Esophagus squamous epithelium (tissue), 5 donors: ENCODE data around the gene LGALS12. TPM values are rescaled to one million over a fixed set of nuclear protein-coding genes. Genes with fewer than 3 reads are reported as not detected.
"Not testable (repeated sequence)": the region's sequence is repeated elsewhere in the genome, so short reads cannot be mapped to it uniquely, and the experiment has no call there.

Experiments used
- DNase-seq: peaks from one replicate; lab custom pipeline; 2025; lab: John Stamatoyannopoulos, UW
- H3K27ac ChIP-seq, 4 donors: fragments of 200-600 bp; sonication (generic); one replicate each; pipeline ENCODE4 v1.5.1; 2016 to 2019; ENCODE audit warnings: mild to moderate bottlenecking in 1 of 4
- H3K27me3 ChIP-seq, 4 donors: fragments of 200-600 bp; sonication (generic); 1 replicate in 3 of 4; 2 replicates in 1 of 4; pipeline versions ENCODE4 v1.5.1 to v1.6.0; 2017 to 2021; ENCODE audit warnings: antibody characterized with exemption in 1 of 4
- H3K36me3 ChIP-seq, 3 donors: fragments of 200-600 bp; sonication (generic); one replicate each; pipeline ENCODE4 v1.5.1; 2016 to 2019
- H3K4me1 ChIP-seq, 3 donors: fragments of 200-600 bp; sonication (generic); one replicate each; pipeline ENCODE4 v1.5.1; 2017 to 2019
- H3K4me3 ChIP-seq, 4 donors: fragments of 200-600 bp; sonication (generic); 1 replicate in 3 of 4; 2 replicates in 1 of 4; pipeline ENCODE4 v1.5.1; 2016 to 2019; ENCODE audit warnings: mild to moderate bottlenecking in 2 of 4, moderate library complexity in 1 of 4
- H3K9me3 ChIP-seq, 3 donors: fragments of 200-600 bp; sonication (generic); one replicate each; pipeline ENCODE4 v1.5.1; 2016 to 2019
- POLR2A ChIP-seq, 4 donors: fragments of 450-650 bp; IDR thresholded peaks; one replicate each; pipeline ENCODE4 v1.6.1; 2017; ENCODE audit warnings: antibody characterized with exemption in 4 of 4, mild to moderate bottlenecking in 4 of 4, moderate library complexity in 3 of 4
- WGBS, 2 donors: methylation state at CpG; one replicate each; pipeline ENCODE4 v1.1.5; 2018; 5-methylcytosine and 5-hydroxymethylcytosine counted together
- intact Hi-C: fragments of 100-400 bp; cut with DNase I; formaldehyde crosslinking; loops from one replicate; pipeline ENCODE4 v1.15.0; 2022
- total RNA-seq, 4 donors: library from RNA; depleted of rRNA; stranded (reverse); fragments of >200 nt; gene quantifications; one replicate each; pipeline ENCODE4 v1.1.0, GENCODE V29; 2016
- TF ChIP-seq, protein P1 (sequence below), 6 experiments: fragments of 450-650 bp in 4 of 6; fragments of 200-600 bp in 2 of 6; sonication (generic) in 2 of 6; IDR thresholded peaks; one replicate each; pipeline ENCODE4 v1.5.1; 2016 to 2019; ENCODE audit warnings: antibody characterized with exemption in 6 of 6, mild to moderate bottlenecking in 4 of 6, moderate library complexity in 4 of 6
- donor health status: DM: yes; HTN: yes; CAD: no.

LGALS12 gene
- total RNA-seq, 4 donors from 2014 or later, result not detected

- peaks cover 0 to 37% (median 4%) of the 10 kb centered on the region in 3 donors for H3K36me3 ChIP-seq
- no peak overlapping the region for H3K4me3 ChIP-seq
- no peaks in the 10 kb centered on the region for H3K27me3 ChIP-seq
- no peak for TF ChIP-seq POLR2A (IDR thresholded peaks at IDR 0.05)
- TF ChIP-seq, protein P1, sequence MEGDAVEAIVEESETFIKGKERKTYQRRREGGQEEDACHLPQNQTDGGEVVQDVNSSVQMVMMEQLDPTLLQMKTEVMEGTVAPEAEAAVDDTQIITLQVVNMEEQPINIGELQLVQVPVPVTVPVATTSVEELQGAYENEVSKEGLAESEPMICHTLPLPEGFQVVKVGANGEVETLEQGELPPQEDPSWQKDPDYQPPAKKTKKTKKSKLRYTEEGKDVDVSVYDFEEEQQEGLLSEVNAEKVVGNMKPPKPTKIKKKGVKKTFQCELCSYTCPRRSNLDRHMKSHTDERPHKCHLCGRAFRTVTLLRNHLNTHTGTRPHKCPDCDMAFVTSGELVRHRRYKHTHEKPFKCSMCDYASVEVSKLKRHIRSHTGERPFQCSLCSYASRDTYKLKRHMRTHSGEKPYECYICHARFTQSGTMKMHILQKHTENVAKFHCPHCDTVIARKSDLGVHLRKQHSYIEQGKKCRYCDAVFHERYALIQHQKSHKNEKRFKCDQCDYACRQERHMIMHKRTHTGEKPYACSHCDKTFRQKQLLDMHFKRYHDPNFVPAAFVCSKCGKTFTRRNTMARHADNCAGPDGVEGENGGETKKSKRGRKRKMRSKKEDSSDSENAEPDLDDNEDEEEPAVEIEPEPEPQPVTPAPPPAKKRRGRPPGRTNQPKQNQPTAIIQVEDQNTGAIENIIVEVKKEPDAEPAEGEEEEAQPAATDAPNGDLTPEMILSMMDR (IDR thresholded peaks at IDR 0.05), result no peak
- WGBS, 2 donors, result 64 to 65% methylated on average over 4 of the region's 4 CpGs
- no peaks in the 10 kb centered on the region for H3K9me3 ChIP-seq
- no peak overlapping the region for H3K27ac ChIP-seq
- intact Hi-C loops, result no loop called here
- H3K4me1 ChIP-seq, result peaks cover 0 to 7% (median 0%) of the 10 kb centered on the region in 3 donors
- no peak for DNase-seq
Observed at GRCh38 chr11:63548178-63548577, 42.3 kb downstream of the LGALS12 start.

GRCh38 chr11:63549411-63549810, 43.5 kb downstream of the LGALS12 start:
- DNase-seq, result no peak
- Histone ChIP-seq H3K9me3 (no peaks in the 10 kb centered on the region), H3K4me1 (peaks cover 0 to 16% (median 0%) of the 10 kb centered on the region in 3 donors)

GRCh38 chr11:63550156-63550700, 44.3 kb downstream of the LGALS12 start:
- DNase-seq, H3K4me3 ChIP-seq, H3K27ac ChIP-seq, H3K9me3 ChIP-seq, intact Hi-C loops, H3K27me3 ChIP-seq: not testable (repeated sequence)
- peaks cover 0 to 24% (median 0%) of the 10 kb centered on the region in 3 donors for H3K36me3 ChIP-seq
- H3K4me1 ChIP-seq, result peaks cover 0 to 16% (median 0%) of the 10 kb centered on the region in 3 donors
- WGBS, 2 donors, result 93% methylated on average over 5 of the region's 31 CpGs; no CpG with 5 or more reads in 1 of the 2 donors

More at GRCh38 chr11:63549411-63549810, 43.5 kb downstream of the LGALS12 start:
- intact Hi-C loops, result no loop called here
- no peaks in the 10 kb centered on the region for H3K27me3 ChIP-seq
- no peak overlapping the region for H3K4me3 ChIP-seq
- WGBS, 2 donors, result 87 to 92% methylated on average over 3 of the region's 4 CpGs
- H3K27ac ChIP-seq, result no peak overlapping the region
- no peak for TF ChIP-seq POLR2A (IDR thresholded peaks at IDR 0.05)
- TF ChIP-seq, protein P1 (IDR thresholded peaks at IDR 0.05), result no peak
- H3K36me3 ChIP-seq, result peaks cover 0 to 32% (median 4%) of the 10 kb centered on the region in 3 donors

- Histone ChIP-seq H3K4me1 (peaks cover 0 to 16% (median 0%) of the 10 kb centered on the region in 3 donors), H3K4me3 (no peak overlapping the region), H3K36me3 (peaks cover 0 to 13% (median 0%) of the 10 kb centered on the region in 3 donors), H3K27me3 (no peaks in the 10 kb centered on the region), H3K27ac (no peak overlapping the region), H3K9me3 (no peaks in the 10 kb centered on the region)
- no peak for DNase-seq
- WGBS, 2 donors, result 67 to 86% methylated on average over 17 to 23 of the region's 27 CpGs
- TF ChIP-seq POLR2A (IDR thresholded peaks at IDR 0.05), result no peak
- TF ChIP-seq, protein P1 (IDR thresholded peaks at IDR 0.05), result no peak
- intact Hi-C loops, result no loop called here
Observed at GRCh38 chr11:63551091-63551888, 45.4 kb downstream of the LGALS12 start.

GRCh38 chr11:63551889-63552266, 46.0 kb downstream of the LGALS12 start:
- H3K4me3 ChIP-seq, result no peak overlapping the region
- H3K27me3 ChIP-seq, result no peaks in the 10 kb centered on the region
- H3K27ac ChIP-seq, result no peak overlapping the region
- intact Hi-C loops, result no loop called here
- no peaks in the 10 kb centered on the region for H3K9me3 ChIP-seq
- TF ChIP-seq, protein P1 (IDR thresholded peaks at IDR 0.05), result no peak
- no peak for TF ChIP-seq POLR2A (IDR thresholded peaks at IDR 0.05)
- 84 to 91% methylated on average over 3 to 6 of the region's 6 CpGs for WGBS, 2 donors
- no peak for DNase-seq
- H3K36me3 ChIP-seq, result peaks cover 0 to 8% (median 0%) of the 10 kb centered on the region in 3 donors
- H3K4me1 ChIP-seq, result peaks cover 0 to 16% (median 0%) of the 10 kb centered on the region in 3 donors
